Activated CD4-positive, alpha-beta memory T cell treated with anti-CD3 and anti-CD28 coated beads, Interleukin-2, amount 10 ng/mL, durations not matched to agents 7 days and 5 days (primary cell): Measurements from ENCODE around the gene TFAP2B. TPM values are rescaled to one million over a fixed set of nuclear protein-coding genes. Genes with fewer than 3 reads are reported as not detected.

Experiments
- CTCF ChIA-PET: fragments of 350-600 bp; sonication (Branson Sonifier 250); formaldehyde crosslinking; loops from one replicate; lab custom pipeline; 2021; ENCODE audit warnings: antibody characterized with exemption, inconsistent platforms; lab: Charles Lee
- POLR2A ChIA-PET: fragments of 350-600 bp; sonication (Branson Sonifier 250); formaldehyde crosslinking; loops from one replicate; lab custom pipeline; 2021; ENCODE audit warnings: antibody characterized with exemption; lab: Charles Lee
- DNase-seq: peaks from one replicate; pipeline ENCODE4 v3.0.0-alpha.2; 2020
- H3K27ac Mint-ChIP-seq: one replicate; pipeline ENCODE4 v1.8.0; 2021; ENCODE audit warnings: mild to moderate bottlenecking, mixed read lengths
- H3K27me3 Mint-ChIP-seq: one replicate; pipeline ENCODE4 v1.8.0; 2021; ENCODE audit warnings: mixed read lengths
- H3K36me3 Mint-ChIP-seq: one replicate; pipeline ENCODE4 v1.8.0; 2021; ENCODE audit warnings: low read depth, mixed read lengths
- H3K4me1 Mint-ChIP-seq: one replicate; pipeline ENCODE4 v1.8.0; 2021; ENCODE audit warnings: mixed read lengths
- H3K4me3 Mint-ChIP-seq: one replicate; pipeline ENCODE4 v1.8.0; 2021; ENCODE audit warnings: mild to moderate bottlenecking, mixed read lengths
- H3K9me3 Mint-ChIP-seq: one replicate; pipeline ENCODE4 v1.8.0; 2021; ENCODE audit warnings: mixed read lengths
- total RNA-seq, 2 experiments: library from RNA; stranded (reverse); gene quantifications; one replicate each; pipeline ENCODE4 v1.2.3, GENCODE V29; 2021

The TFAP2B gene
- total RNA-seq, 2 experiments from 2014 or later = not detected

GRCh38 chr6:50873167-50873566, 54.5 kb downstream of the TFAP2B start:
- no peaks in the 10 kb centered on the region for H3K27me3 Mint-ChIP-seq
- ChIA-PET CTCF (no interaction called here), POLR2A (no interaction called here)
- no peaks in the 10 kb centered on the region for H3K36me3 Mint-ChIP-seq
- H3K4me3 Mint-ChIP-seq = no peak overlapping the region
- H3K4me1 Mint-ChIP-seq = no peaks in the 10 kb centered on the region
- no peaks in the 10 kb centered on the region for H3K9me3 Mint-ChIP-seq
- DNase-seq = no peak
- H3K27ac Mint-ChIP-seq = no peak overlapping the region

GRCh38 chr6:50884364-50884763, 65.7 kb downstream of the TFAP2B start:
- POLR2A ChIA-PET = no interaction called here
- Mint-ChIP-seq H3K4me1 (no peaks in the 10 kb centered on the region), H3K36me3 (no peaks in the 10 kb centered on the region), H3K4me3 (no peak overlapping the region), H3K27me3 (no peaks in the 10 kb centered on the region), H3K9me3 (no peaks in the 10 kb centered on the region), H3K27ac (no peak overlapping the region)
- CTCF ChIA-PET = no interaction called here
- no peak for DNase-seq

- no peaks in the 10 kb centered on the region for H3K9me3 Mint-ChIP-seq
- ChIA-PET CTCF (no interaction called here), POLR2A (no interaction called here)
- no peaks in the 10 kb centered on the region for H3K36me3 Mint-ChIP-seq
- no peaks in the 10 kb centered on the region for H3K27me3 Mint-ChIP-seq
- H3K27ac Mint-ChIP-seq = no peak overlapping the region
- H3K4me3 Mint-ChIP-seq = no peak overlapping the region
- H3K4me1 Mint-ChIP-seq = no peaks in the 10 kb centered on the region
- no peak for DNase-seq
Measured at GRCh38 chr6:50887112-50887511, 68.4 kb downstream of the TFAP2B start.

GRCh38 chr6:50889497-50889896, 70.8 kb downstream of the TFAP2B start:
- Mint-ChIP-seq H3K27me3 (no peaks in the 10 kb centered on the region), H3K4me1 (no peaks in the 10 kb centered on the region), H3K4me3 (no peak overlapping the region), H3K27ac (no peak overlapping the region), H3K36me3 (no peaks in the 10 kb centered on the region), H3K9me3 (no peaks in the 10 kb centered on the region)
- no peak for DNase-seq
- ChIA-PET POLR2A (no interaction called here), CTCF (no interaction called here)

- no peak overlapping the region for H3K27ac Mint-ChIP-seq
- H3K4me1 Mint-ChIP-seq = no peaks in the 10 kb centered on the region
- no peak for DNase-seq
- no peaks in the 10 kb centered on the region for H3K36me3 Mint-ChIP-seq
- ChIA-PET POLR2A (no interaction called here), CTCF (no interaction called here)
- H3K27me3 Mint-ChIP-seq = no peaks in the 10 kb centered on the region
- H3K4me3 Mint-ChIP-seq = no peak overlapping the region
- H3K9me3 Mint-ChIP-seq = no peaks in the 10 kb centered on the region
Measured at GRCh38 chr6:50889935-50890334, 71.3 kb downstream of the TFAP2B start.

- Mint-ChIP-seq H3K27me3 (no peaks in the 10 kb centered on the region), H3K9me3 (no peaks in the 10 kb centered on the region), H3K27ac (no peak overlapping the region), H3K4me3 (no peak overlapping the region), H3K36me3 (no peaks in the 10 kb centered on the region), H3K4me1 (no peaks in the 10 kb centered on the region)
- ChIA-PET POLR2A (no interaction called here), CTCF (no interaction called here)
- DNase-seq = no peak
Measured at GRCh38 chr6:50890579-50890978, 71.9 kb downstream of the TFAP2B start.

- no peak for DNase-seq
- Mint-ChIP-seq H3K4me1 (no peaks in the 10 kb centered on the region), H3K27me3 (no peaks in the 10 kb centered on the region), H3K27ac (no peak overlapping the region), H3K9me3 (no peaks in the 10 kb centered on the region), H3K4me3 (no peak overlapping the region), H3K36me3 (no peaks in the 10 kb centered on the region)
- POLR2A ChIA-PET = no interaction called here
- CTCF ChIA-PET = no interaction called here
Measured at GRCh38 chr6:50891290-50891689, 72.6 kb downstream of the TFAP2B start.

Other genes with a start within 250 kb of the TFAP2B start
- not detected for gene TFAP2D, start 105.3 kb upstream of the TFAP2B start, total RNA-seq